Measurements from ENCODE around the gene OR8D1.

DNA sequence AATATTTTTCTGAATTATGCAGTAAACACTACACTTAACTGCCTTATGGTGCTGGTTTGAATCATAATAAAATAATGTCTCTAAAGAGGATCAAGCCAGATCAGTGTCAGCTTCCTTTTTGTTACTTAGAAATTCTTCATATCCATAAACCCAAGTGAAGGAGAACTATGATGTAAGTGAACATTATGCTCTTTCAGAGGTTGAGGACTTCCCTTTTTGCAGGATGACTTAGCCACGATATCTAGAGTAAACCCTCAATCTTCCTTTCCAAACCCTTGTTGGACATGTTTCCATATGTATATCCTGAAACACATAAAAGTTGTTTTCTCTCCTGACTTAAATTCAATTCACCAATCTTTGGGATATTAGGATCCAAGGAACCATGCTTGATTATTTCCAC is 19.1 kb downstream of the OR8D1 start:
- TF ChIP-seq POLR2AphosphoS5 (IDR thresholded peaks at IDR 0.05) (no peak), CTCF (IDR thresholded peaks at IDR 0.05; ENCODE audit: poor library complexity, severe bottlenecking) (no peak), TAF1 (IDR thresholded peaks at IDR 0.05; ENCODE audit: low read depth) (no peak), REST (IDR thresholded peaks at IDR 0.05; ENCODE audit: borderline replicate concordance) (no peak), EZH2 (IDR thresholded peaks at IDR 0.05; ENCODE audit: borderline replicate concordance, insufficient read depth, low read length, poor library complexity, severe bottlenecking) (no peak)
